H1 (cell line): ENCODE data around the gene IGSF11. TPM values are rescaled to one million over a fixed set of nuclear protein-coding genes. Genes with fewer than 3 reads are reported as not detected.

Experiments used
- CTCF ChIA-PET: fragments of 300-600 bp; sonication (Branson Sonifier 250); formaldehyde crosslinking; loops from one replicate; lab custom pipeline; 2021; ENCODE audit not compliant: partially characterized antibody; lab: Charles Lee
- POLR2A ChIA-PET: fragments of 300-600 bp; sonication (Branson Sonifier 250); formaldehyde crosslinking; loops from one replicate; lab custom pipeline; 2021; ENCODE audit warnings: inconsistent platforms; ENCODE audit not compliant: partially characterized antibody; lab: Charles Lee
- DNase-seq, 2 experiments: peaks; one replicate each; pipeline versions ENCODE4 v3.0.0 to v3.0.0-alpha.2; 2010 to 2022; ENCODE audit warnings: low spot score in 2 of 2, low read depth in 1 of 2, mixed read lengths in 1 of 2
- FAIRE-seq: peaks from 2 replicates; lab custom pipeline; 2011; peaks lifted over from hg19 to GRCh38; lab: Jason Lieb, UNC
- H2AFZ ChIP-seq: 2 replicates; pipeline ENCODE4 v1.8.1; 2012; ENCODE audit warnings: low read length, inconsistent platforms
- H2AK5ac ChIP-seq: 2 replicates; pipeline ENCODE4 v1.6.1; 2013; ENCODE audit warnings: low read depth, low read length
- H2BK120ac ChIP-seq: replicated peaks from 2 replicates; pipeline ENCODE3; 2013; ENCODE audit warnings: low read depth, low read length, inconsistent platforms
- H2BK12ac ChIP-seq: 2 replicates; pipeline ENCODE4 v1.6.1; 2013; ENCODE audit warnings: low read depth, low read length
- H2BK15ac ChIP-seq: 2 replicates; pipeline ENCODE4 v1.6.1; 2013; ENCODE audit warnings: low read length
- H2BK20ac ChIP-seq: 2 replicates; pipeline ENCODE4 v1.6.1; 2013; ENCODE audit warnings: low read length
- H2BK5ac ChIP-seq: 2 replicates; pipeline ENCODE4 v1.6.1; 2013; ENCODE audit warnings: low read depth, low read length
- H3K14ac ChIP-seq: 2 replicates; pipeline ENCODE4 v1.6.1; 2013; ENCODE audit warnings: inconsistent platforms; ENCODE audit not compliant: insufficient read length
- H3K18ac ChIP-seq: 2 replicates; pipeline ENCODE4 v1.6.1; 2013; ENCODE audit warnings: low read length; ENCODE audit errors: extremely low read depth
- H3K23ac ChIP-seq: 2 replicates; pipeline ENCODE4 v1.6.1; 2013; ENCODE audit warnings: inconsistent platforms; ENCODE audit not compliant: insufficient read length
- H3K23me2 ChIP-seq: 2 replicates; pipeline ENCODE4 v1.6.1; 2013; ENCODE audit warnings: low read depth, low read length
- H3K27ac ChIP-seq: 2 replicates; pipeline ENCODE4 v1.6.1; 2011; ENCODE audit warnings: low read depth, low read length, inconsistent platforms
- H3K27me3 ChIP-seq, 4 experiments: replicated peaks in 1 of 4; 1 replicate in 1 of 4; 2 replicates in 3 of 4; pipeline versions ENCODE4 v1.6.1 to v1.8.1; 2011 to 2013; ENCODE audit warnings: low read length in 3 of 4, mild to moderate bottlenecking in 3 of 4, inconsistent platforms in 2 of 4, mixed read lengths in 2 of 4, moderate library complexity in 1 of 4; ENCODE audit not compliant: control insufficient read depth in 3 of 4, insufficient read depth in 3 of 4; ENCODE audit errors: extremely low read depth in 1 of 4
- H3K36me3 ChIP-seq, 4 experiments: 2 replicates each; pipeline versions ENCODE4 v1.6.1 to v1.8.1; 2011 to 2013; ENCODE audit warnings: mild to moderate bottlenecking in 4 of 4, low read length in 3 of 4, moderate library complexity in 2 of 4, control low read depth in 1 of 4, inconsistent platforms in 1 of 4; ENCODE audit not compliant: insufficient read depth in 4 of 4, control insufficient read depth in 2 of 4
- H3K4ac ChIP-seq: replicated peaks from 2 replicates; pipeline ENCODE3; 2013; ENCODE audit warnings: low read length, low read depth, mixed read lengths, inconsistent platforms; ENCODE audit not compliant: insufficient read length
- H3K4me1 ChIP-seq, 4 experiments: replicated peaks in 1 of 4; 1 replicate in 1 of 4; 2 replicates in 3 of 4; pipeline versions ENCODE4 v1.6.1 to v1.8.1; 2011 to 2013; ENCODE audit warnings: low read length in 3 of 4, inconsistent platforms in 2 of 4, mixed read lengths in 1 of 4; ENCODE audit not compliant: insufficient read depth in 4 of 4, control insufficient read depth in 3 of 4
- H3K4me2 ChIP-seq, 2 experiments: 2 replicates each; pipeline versions ENCODE4 v1.6.1 to v1.8.1; 2011 to 2013; ENCODE audit warnings: low read depth in 2 of 2, low read length in 2 of 2, control low read depth in 1 of 2, inconsistent platforms in 1 of 2, mild to moderate bottlenecking in 1 of 2; ENCODE audit not compliant: insufficient read depth in 1 of 2
- H3K4me3 ChIP-seq, 4 experiments: fragments of 200-600, 300-600 bp in 1 of 4; sonication (generic), shearing (Covaris generic), sonication (Bioruptor Twin) in 1 of 4; 2 replicates each; pipeline versions ENCODE4 v1.5.1 to v1.8.1; 2011 to 2016; ENCODE audit warnings: low read length in 4 of 4, low read depth in 3 of 4, control low read depth in 2 of 4, inconsistent platforms in 2 of 4, mild to moderate bottlenecking in 2 of 4, mixed read lengths in 1 of 4, moderate library complexity in 1 of 4; ENCODE audit not compliant: insufficient read depth in 2 of 4; ENCODE audit errors: extremely low read depth in 1 of 4
- H3K56ac ChIP-seq: replicated peaks from 2 replicates; pipeline ENCODE3; 2013; ENCODE audit warnings: low read depth, mild to moderate bottlenecking, mixed read lengths, low read length, inconsistent platforms; ENCODE audit not compliant: insufficient read length
- H3K79me1 ChIP-seq: 2 replicates; pipeline ENCODE4 v1.6.1; 2013; ENCODE audit warnings: low read depth, low read length, control low read depth
- H3K79me2 ChIP-seq, 2 experiments: 2 replicates each; pipeline versions ENCODE4 v1.6.1 to v1.8.1; 2012 to 2013; ENCODE audit warnings: low read length in 2 of 2, mild to moderate bottlenecking in 2 of 2, inconsistent platforms in 1 of 2; ENCODE audit not compliant: insufficient read depth in 2 of 2, control insufficient read depth in 1 of 2
- H3K9ac ChIP-seq, 4 experiments: replicated peaks in 1 of 4; 1 replicate in 1 of 4; 2 replicates in 3 of 4; pipeline versions ENCODE4 v1.6.1 to v1.8.1; 2011 to 2013; ENCODE audit warnings: low read depth in 3 of 4, low read length in 3 of 4, control low read depth in 2 of 4, mild to moderate bottlenecking in 2 of 4, moderate library complexity in 2 of 4, inconsistent platforms in 1 of 4; ENCODE audit errors: extremely low read depth in 1 of 4
- H3K9me3 ChIP-seq, 2 experiments: 2 replicates each; pipeline versions ENCODE4 v1.6.1 to v1.8.1; 2012 to 2013; ENCODE audit warnings: mild to moderate bottlenecking in 2 of 2, moderate library complexity in 2 of 2, control low read depth in 1 of 2, inconsistent platforms in 1 of 2, low read depth in 1 of 2, low read length in 1 of 2, mixed read lengths in 1 of 2; ENCODE audit not compliant: insufficient read depth in 2 of 2
- H4K20me1 ChIP-seq, 2 experiments: replicated peaks in 1 of 2; 2 replicates each; pipeline versions ENCODE3 to v1.8.1; 2011 to 2013; ENCODE audit warnings: inconsistent platforms in 2 of 2, low read length in 2 of 2, mild to moderate bottlenecking in 1 of 2; ENCODE audit not compliant: insufficient read depth in 2 of 2, control insufficient read depth in 1 of 2
- H4K5ac ChIP-seq: 2 replicates; pipeline ENCODE4 v1.6.1; 2013; ENCODE audit warnings: low read length, low read depth, mixed read lengths, inconsistent platforms; ENCODE audit not compliant: insufficient read length
- H4K8ac ChIP-seq: 2 replicates; pipeline ENCODE4 v1.8.0; 2013; ENCODE audit warnings: mild to moderate bottlenecking, moderate library complexity, low read length, inconsistent platforms; ENCODE audit not compliant: insufficient read depth; ENCODE audit errors: extremely low read depth
- H4K91ac ChIP-seq: replicated peaks from 2 replicates; pipeline ENCODE3; 2013; ENCODE audit warnings: low read length, mixed read lengths, inconsistent platforms; ENCODE audit not compliant: insufficient read length
- BRCA1 ChIP-seq: IDR thresholded peaks from 2 replicates; pipeline ENCODE4 v1.6.1; 2012; ENCODE audit warnings: low read depth, low read length, improper control_type of control experiment
- CBX5 ChIP-seq: fragments of 300-800, 300-1000 bp; sonication (generic); IDR thresholded peaks from 2 replicates; pipeline ENCODE4 v1.7.1; 2016; ENCODE audit warnings: antibody characterized with exemption, low read length, low read depth
- CHD1 ChIP-seq: IDR thresholded peaks from 2 replicates; pipeline ENCODE4 v1.6.1; 2012; ENCODE audit warnings: low read depth, low read length, improper control_type of control experiment
- GABPA ChIP-seq: IDR thresholded peaks from 2 replicates; pipeline ENCODE4 v1.6.1; 2011; ENCODE audit warnings: mild to moderate bottlenecking, low read length, moderate library complexity, borderline replicate concordance; ENCODE audit not compliant: insufficient read depth
- POLR2AphosphoS5 ChIP-seq: IDR thresholded peaks from 2 replicates; pipeline ENCODE4 v1.6.1; 2011; ENCODE audit warnings: low read depth, low read length
- POU5F1 ChIP-seq: IDR thresholded peaks from 2 replicates; pipeline ENCODE4 v1.6.1; 2011; ENCODE audit warnings: low read depth, mild to moderate bottlenecking, low read length, moderate library complexity
- TAF7 ChIP-seq: optimal IDR thresholded peaks from 2 replicates; pipeline ENCODE3; 2011; ENCODE audit warnings: low read depth, mild to moderate bottlenecking, inconsistent platforms, low read length, moderate library complexity, borderline replicate concordance
- TBP ChIP-seq: IDR thresholded peaks from 2 replicates; pipeline ENCODE4 v1.6.1; 2011; ENCODE audit warnings: low read depth, low read length, improper control_type of control experiment
- WGBS, 2 experiments: shearing (Covaris generic) in 1 of 2; methylation state at CpG; one replicate each; pipeline versions ENCODE4 v1.1.6 to v1.1.7; 2013 to 2015; ENCODE audit warnings: low lambda C conversion rate in 2 of 2, mixed read lengths in 2 of 2, inconsistent platforms in 1 of 2, low coverage in 1 of 2, missing lambda C conversion rate in 1 of 2; ENCODE audit not compliant: insufficient replicate concordance in 2 of 2, insufficient coverage in 1 of 2, insufficient read length in 1 of 2; ENCODE audit errors: extremely low coverage in 1 of 2, missing lambda C conversion rate in 1 of 2; 5-methylcytosine and 5-hydroxymethylcytosine counted together
- polyA plus RNA-seq, 7 experiments: library from polyadenylated mRNA; depleted of rRNA in 3 of 7; stranded (reverse) in 5 of 7; unstranded in 2 of 7; fragments of >200 nt in 5 of 7; fragments of 200-250 nt in 2 of 7; gene quantifications; 1 replicate in 5 of 7; 2 replicates in 1 of 7; 4 replicates in 1 of 7; pipeline versions ENCODE4 v1.2.1 to v1.2.3, GENCODE V29; 2011 to 2013; ENCODE audit warnings: missing spikeins in 2 of 7, mixed read lengths in 2 of 7
- total RNA-seq: library from RNA; stranded (reverse); fragmentation: NEBNext Ultra II Directional; extraction: Animal tissue kit (Norgen Biotek cat#: 25700); gene quantifications from 2 replicates; pipeline ENCODE4 v1.2.1, GENCODE V29; 2021
- TF ChIP-seq, protein P1 (sequence below): IDR thresholded peaks from 2 replicates; pipeline ENCODE4 v1.6.1; 2012; ENCODE audit warnings: inconsistent platforms

The IGSF11 gene
- total and polyA plus RNA-seq, 2 of the 8 experiments (the other 6 are each of a cell fraction or from before 2014, with no cell fraction given), result 1.1 to 4.1 TPM

- Histone ChIP-seq H2BK20ac (no peak overlapping the region), H3K23ac (no peak overlapping the region), H3K23me2 (no peaks in the 10 kb centered on the region)
Measured at GRCh38 chr3:118941236-118941635, 93.4 kb downstream of the IGSF11 start.

More at GRCh38 chr3:118941236-118941635, 93.4 kb downstream of the IGSF11 start:
- Histone ChIP-seq H2BK5ac (no peak overlapping the region), H3K27me3 (no peaks in the 10 kb centered on the region), H2AK5ac (no peak overlapping the region), H2AFZ (no peak overlapping the region), H4K8ac (no peak overlapping the region), H3K56ac (no peak overlapping the region), H3K9ac (no peak overlapping the region), H4K91ac (no peak overlapping the region), H4K5ac (no peak overlapping the region), H3K9me3 (no peaks in the 10 kb centered on the region), H3K36me3 (no peaks in the 10 kb centered on the region), H3K14ac (no peak overlapping the region), H3K4me2 (no peak overlapping the region), H2BK12ac (no peak overlapping the region), H2BK120ac (no peak overlapping the region), H3K4ac (no peak overlapping the region), H4K20me1 (no peaks in the 10 kb centered on the region), H3K18ac (no peak overlapping the region), H3K79me1 (no peaks in the 10 kb centered on the region), H3K27ac (no peak overlapping the region), H3K4me3 (no peak overlapping the region)
- DNase-seq (no peak), FAIRE-seq (no peak)
- ChIA-PET POLR2A (no interaction called here), CTCF (no interaction called here)
- 93% methylated on average over 3 of the region's 3 CpGs; no CpG with 5 or more reads in 1 of the 2 experiments for WGBS, 2 experiments
- TF ChIP-seq CHD1 (no peak), BRCA1 (no peak), GABPA (no peak), POU5F1 (no peak), TAF7 (no peak), TBP (no peak), CBX5 (no peak), POLR2AphosphoS5 (no peak)
- TF ChIP-seq, protein P1, sequence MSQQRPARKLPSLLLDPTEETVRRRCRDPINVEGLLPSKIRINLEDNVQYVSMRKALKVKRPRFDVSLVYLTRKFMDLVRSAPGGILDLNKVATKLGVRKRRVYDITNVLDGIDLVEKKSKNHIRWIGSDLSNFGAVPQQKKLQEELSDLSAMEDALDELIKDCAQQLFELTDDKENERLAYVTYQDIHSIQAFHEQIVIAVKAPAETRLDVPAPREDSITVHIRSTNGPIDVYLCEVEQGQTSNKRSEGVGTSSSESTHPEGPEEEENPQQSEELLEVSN, result no peak
- TF ChIP-seq, all 59 proteins: peak for 0
- Histone ChIP-seq H3K4me1 (no peaks in the 10 kb centered on the region), H2BK15ac (no peak overlapping the region), H3K79me2 (no peaks in the 10 kb centered on the region)
